Sigmoid colon (tissue), 3 donors: ENCODE data around the gene NDUFS1.
"Not testable (repeated sequence)": the region's sequence is repeated elsewhere in the genome, so short reads cannot be mapped to it uniquely, and the experiment has no call there.

ENCODE experiments used
- CTCF ChIP-seq, 4 experiments: fragments of 450-650 bp in 3 of 4; fragments of 200-600 bp in 1 of 4; IDR thresholded peaks; one replicate each; pipeline ENCODE4 v1.5.1; 2016 to 2019; ENCODE audit warnings: antibody characterized with exemption in 4 of 4, mild to moderate bottlenecking in 3 of 4, moderate library complexity in 2 of 4
- POLR2A ChIP-seq, 2 donors: fragments of 450-650 bp; IDR thresholded peaks; one replicate each; pipeline ENCODE4 v1.6.1; 2016; ENCODE audit warnings: antibody characterized with exemption in 2 of 2, mild to moderate bottlenecking in 2 of 2, moderate library complexity in 2 of 2

DNA sequence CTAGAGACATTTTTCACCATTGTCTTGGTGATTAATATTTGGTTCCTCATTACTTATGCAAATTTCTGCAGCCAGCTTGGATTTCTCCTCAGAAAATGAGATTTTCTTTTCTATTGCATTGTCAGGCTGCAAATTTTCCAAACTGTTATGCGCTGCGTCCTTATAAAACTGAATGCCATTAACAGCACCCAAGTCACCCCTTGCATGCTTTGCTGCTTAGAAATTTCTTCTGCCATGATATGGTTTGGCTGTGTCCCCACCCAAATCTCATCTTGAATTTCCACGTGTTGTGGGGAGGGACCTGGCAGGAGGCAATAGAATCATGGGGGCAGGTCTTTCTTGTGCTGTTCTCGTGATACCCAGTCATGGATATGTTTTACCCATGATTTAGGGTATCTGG, 9.0 kb upstream of the NDUFS1 start:
- TF ChIP-seq CTCF, POLR2A (IDR thresholded peaks at IDR 0.05): not testable (repeated sequence)
